Measurements from ENCODE around the gene SLC39A3.

DNA sequence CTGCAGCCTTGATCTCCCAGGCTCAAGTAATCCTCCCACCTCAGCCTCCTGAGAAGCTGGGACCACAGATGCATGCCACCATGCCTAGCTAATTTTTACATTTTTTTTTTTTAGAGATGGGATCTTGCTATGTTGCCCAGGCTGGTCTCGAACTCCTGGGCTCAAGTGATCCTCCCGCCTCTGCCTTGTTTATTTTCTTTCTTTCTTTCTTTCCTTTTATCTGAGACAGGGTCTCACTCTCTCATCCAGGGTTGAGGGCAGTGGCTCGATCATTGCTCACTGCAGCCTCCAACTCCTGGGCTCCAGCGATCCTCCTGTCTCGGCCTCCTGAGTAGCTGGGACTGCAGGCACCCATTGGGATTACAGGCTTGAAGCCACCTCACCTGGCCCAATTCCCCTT lies 33.6 kb downstream of the SLC39A3 start:
- TF ChIP-seq, protein P1, sequence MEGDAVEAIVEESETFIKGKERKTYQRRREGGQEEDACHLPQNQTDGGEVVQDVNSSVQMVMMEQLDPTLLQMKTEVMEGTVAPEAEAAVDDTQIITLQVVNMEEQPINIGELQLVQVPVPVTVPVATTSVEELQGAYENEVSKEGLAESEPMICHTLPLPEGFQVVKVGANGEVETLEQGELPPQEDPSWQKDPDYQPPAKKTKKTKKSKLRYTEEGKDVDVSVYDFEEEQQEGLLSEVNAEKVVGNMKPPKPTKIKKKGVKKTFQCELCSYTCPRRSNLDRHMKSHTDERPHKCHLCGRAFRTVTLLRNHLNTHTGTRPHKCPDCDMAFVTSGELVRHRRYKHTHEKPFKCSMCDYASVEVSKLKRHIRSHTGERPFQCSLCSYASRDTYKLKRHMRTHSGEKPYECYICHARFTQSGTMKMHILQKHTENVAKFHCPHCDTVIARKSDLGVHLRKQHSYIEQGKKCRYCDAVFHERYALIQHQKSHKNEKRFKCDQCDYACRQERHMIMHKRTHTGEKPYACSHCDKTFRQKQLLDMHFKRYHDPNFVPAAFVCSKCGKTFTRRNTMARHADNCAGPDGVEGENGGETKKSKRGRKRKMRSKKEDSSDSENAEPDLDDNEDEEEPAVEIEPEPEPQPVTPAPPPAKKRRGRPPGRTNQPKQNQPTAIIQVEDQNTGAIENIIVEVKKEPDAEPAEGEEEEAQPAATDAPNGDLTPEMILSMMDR (IDR thresholded peaks at IDR 0.05 in 2 of 3, conservative IDR thresholded peaks at IDR 0.05 in 1 of 3; ENCODE audit: borderline replicate concordance in 1 of 3, insufficient read depth in 1 of 3, low read depth in 2 of 3, low read length in 2 of 3) = no peak
- no peak for TF ChIP-seq TCF7L2 (IDR thresholded peaks at IDR 0.05; ENCODE audit: borderline replicate concordance, extremely low read depth, insufficient read depth, insufficient read length)
- no peak for TF ChIP-seq POLR2AphosphoS5 (IDR thresholded peaks at IDR 0.05; ENCODE audit: low read depth, low read length)
- TF ChIP-seq, protein P2, sequence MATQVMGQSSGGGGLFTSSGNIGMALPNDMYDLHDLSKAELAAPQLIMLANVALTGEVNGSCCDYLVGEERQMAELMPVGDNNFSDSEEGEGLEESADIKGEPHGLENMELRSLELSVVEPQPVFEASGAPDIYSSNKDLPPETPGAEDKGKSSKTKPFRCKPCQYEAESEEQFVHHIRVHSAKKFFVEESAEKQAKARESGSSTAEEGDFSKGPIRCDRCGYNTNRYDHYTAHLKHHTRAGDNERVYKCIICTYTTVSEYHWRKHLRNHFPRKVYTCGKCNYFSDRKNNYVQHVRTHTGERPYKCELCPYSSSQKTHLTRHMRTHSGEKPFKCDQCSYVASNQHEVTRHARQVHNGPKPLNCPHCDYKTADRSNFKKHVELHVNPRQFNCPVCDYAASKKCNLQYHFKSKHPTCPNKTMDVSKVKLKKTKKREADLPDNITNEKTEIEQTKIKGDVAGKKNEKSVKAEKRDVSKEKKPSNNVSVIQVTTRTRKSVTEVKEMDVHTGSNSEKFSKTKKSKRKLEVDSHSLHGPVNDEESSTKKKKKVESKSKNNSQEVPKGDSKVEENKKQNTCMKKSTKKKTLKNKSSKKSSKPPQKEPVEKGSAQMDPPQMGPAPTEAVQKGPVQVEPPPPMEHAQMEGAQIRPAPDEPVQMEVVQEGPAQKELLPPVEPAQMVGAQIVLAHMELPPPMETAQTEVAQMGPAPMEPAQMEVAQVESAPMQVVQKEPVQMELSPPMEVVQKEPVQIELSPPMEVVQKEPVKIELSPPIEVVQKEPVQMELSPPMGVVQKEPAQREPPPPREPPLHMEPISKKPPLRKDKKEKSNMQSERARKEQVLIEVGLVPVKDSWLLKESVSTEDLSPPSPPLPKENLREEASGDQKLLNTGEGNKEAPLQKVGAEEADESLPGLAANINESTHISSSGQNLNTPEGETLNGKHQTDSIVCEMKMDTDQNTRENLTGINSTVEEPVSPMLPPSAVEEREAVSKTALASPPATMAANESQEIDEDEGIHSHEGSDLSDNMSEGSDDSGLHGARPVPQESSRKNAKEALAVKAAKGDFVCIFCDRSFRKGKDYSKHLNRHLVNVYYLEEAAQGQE (IDR thresholded peaks at IDR 0.05; ENCODE audit: low read depth) = no peak
- TF ChIP-seq POLR2A (IDR thresholded peaks at IDR 0.05; ENCODE audit: borderline replicate concordance, extremely low read depth, insufficient read depth, insufficient read length) = no peak
- no peak for TF ChIP-seq JUND (IDR thresholded peaks at IDR 0.05)
- TF ChIP-seq RAD21 (IDR thresholded peaks at IDR 0.05; ENCODE audit: low read depth) = no peak

Measured in HCT116 (cell line).